Measurements from ENCODE around the gene CUL9.

The CUL9 gene

DNA sequence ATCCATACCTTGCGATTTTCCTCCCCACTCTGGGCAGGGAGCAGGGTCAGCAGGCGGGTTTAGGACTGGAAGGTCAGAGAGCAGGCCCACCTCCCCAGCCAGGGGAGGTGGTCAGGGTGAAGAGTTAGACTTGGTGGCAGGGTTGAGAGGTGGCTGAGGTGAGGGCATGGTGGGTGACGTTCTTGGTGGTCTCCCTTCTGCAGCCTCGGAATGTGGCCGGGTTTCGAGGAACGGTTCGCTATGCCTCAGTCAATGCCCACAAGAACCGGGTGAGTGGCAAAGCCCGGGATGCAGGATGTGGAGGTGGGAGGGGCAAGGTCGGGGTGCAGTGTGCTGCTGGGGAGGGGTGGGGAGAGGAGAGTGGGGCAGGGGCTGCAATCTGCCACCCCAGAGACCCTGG, 72.8 kb downstream of the CUL9 start:
- no peak overlapping the region for H4K8ac ChIP-seq (ENCODE audit: low read depth, low read length)

DNA sequence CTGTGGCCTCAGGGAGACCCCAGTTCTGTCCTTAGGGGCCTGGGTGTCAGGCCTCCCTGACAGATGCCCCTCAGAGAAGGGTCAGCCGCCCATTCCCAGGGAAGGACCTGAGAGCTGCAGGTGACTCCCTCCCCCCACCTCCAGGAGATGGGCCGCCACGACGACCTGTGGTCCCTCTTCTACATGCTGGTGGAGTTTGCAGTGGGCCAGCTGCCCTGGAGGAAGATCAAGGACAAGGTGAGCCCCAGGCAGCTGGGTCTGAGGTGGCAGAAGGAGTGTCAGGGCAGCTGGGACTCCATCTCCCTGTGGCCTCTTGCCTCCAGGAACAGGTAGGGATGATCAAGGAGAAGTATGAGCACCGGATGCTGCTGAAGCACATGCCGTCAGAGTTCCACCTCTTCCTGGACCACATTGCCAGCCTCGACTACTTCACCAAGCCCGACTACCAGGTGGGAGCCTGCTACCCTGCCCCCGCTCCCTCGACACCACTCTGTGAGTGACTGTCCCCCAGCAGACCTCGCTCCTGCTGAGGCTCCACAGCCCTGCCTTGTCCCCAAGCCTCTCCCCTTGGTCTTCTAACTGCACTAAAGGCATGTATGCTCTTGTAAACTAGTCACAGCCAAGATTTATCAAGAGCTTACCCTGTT, 73.5 kb downstream of the CUL9 start:
- Histone ChIP-seq H3K4me2 (ENCODE audit: low read length) (no peak overlapping the region), H3K23ac (ENCODE audit: low read length) (no peak overlapping the region), H3K79me2 (ENCODE audit: control insufficient read depth, insufficient read depth, low read length, poor library complexity) (no peaks in the 10 kb centered on the region), H2BK12ac (ENCODE audit: low read length) (no peak overlapping the region), H2BK120ac (ENCODE audit: insufficient read depth, low read length, poor library complexity) (no peak overlapping the region), H3K27ac (ENCODE audit: low read depth, low read length) (no peak overlapping the region), H2AK5ac (ENCODE audit: low read length) (no peak overlapping the region), H3K14ac (ENCODE audit: low read length) (no peak overlapping the region), H3K9ac (ENCODE audit: low read length) (no peak overlapping the region), H4K12ac (ENCODE audit: low read depth, low read length) (no peak overlapping the region), H3K27me3 (ENCODE audit: insufficient read depth, low read length) (no peaks in the 10 kb centered on the region), H2BK5ac (ENCODE audit: low read depth, low read length, poor library complexity) (no peak overlapping the region), H4K91ac (ENCODE audit: low read depth, low read length) (no peak overlapping the region), H3K4me1 (ENCODE audit: control insufficient read depth in 1 of 2, insufficient read depth in 2 of 2, low read length in 2 of 2) (no peaks in the 10 kb centered on the region), H3K79me1 (ENCODE audit: low read length) (no peaks in the 10 kb centered on the region), H2AFZ (ENCODE audit: insufficient read depth, low read length, poor library complexity) (no peak overlapping the region), H3K18ac (ENCODE audit: low read length) (no peak overlapping the region), H3K9me3 (ENCODE audit: insufficient read depth, low read depth, low read length) (no peaks in the 10 kb centered on the region), H3K4ac (ENCODE audit: low read depth, low read length) (no peak overlapping the region), H3K36me3 (ENCODE audit: control insufficient read depth in 1 of 2, insufficient read depth in 2 of 2, low read length in 2 of 2) (no peaks in the 10 kb centered on the region), H4K8ac (ENCODE audit: low read depth, low read length) (no peak overlapping the region), H3K4me3 (ENCODE audit: low read depth, low read length) (no peak overlapping the region)
- DNase-seq, result no peak
- no CpG with 5 or more reads among the region's 11 CpGs for WGBS (ENCODE audit: extremely low coverage, insufficient coverage, insufficient read length)

More for the DNA sequence above, 72.8 kb downstream of the CUL9 start:
- Histone ChIP-seq H3K18ac (ENCODE audit: low read length) (no peak overlapping the region), H2AK5ac (ENCODE audit: low read length) (no peak overlapping the region), H3K14ac (ENCODE audit: low read length) (no peak overlapping the region), H2BK120ac (ENCODE audit: insufficient read depth, low read length, poor library complexity) (no peak overlapping the region), H2BK12ac (ENCODE audit: low read length) (no peak overlapping the region), H3K4me1 (ENCODE audit: control insufficient read depth in 1 of 2, insufficient read depth in 2 of 2, low read length in 2 of 2) (no peaks in the 10 kb centered on the region), H3K9me3 (ENCODE audit: insufficient read depth, low read depth, low read length) (no peaks in the 10 kb centered on the region), H2AFZ (ENCODE audit: insufficient read depth, low read length, poor library complexity) (no peak overlapping the region), H3K27me3 (ENCODE audit: insufficient read depth, low read length) (no peaks in the 10 kb centered on the region), H4K12ac (ENCODE audit: low read depth, low read length) (no peak overlapping the region), H3K79me1 (ENCODE audit: low read length) (no peaks in the 10 kb centered on the region), H4K91ac (ENCODE audit: low read depth, low read length) (no peak overlapping the region), H3K4ac (ENCODE audit: low read depth, low read length) (no peak overlapping the region), H3K79me2 (ENCODE audit: control insufficient read depth, insufficient read depth, low read length, poor library complexity) (no peaks in the 10 kb centered on the region), H3K4me2 (ENCODE audit: low read length) (no peak overlapping the region), H3K23ac (ENCODE audit: low read length) (no peak overlapping the region), H3K4me3 (ENCODE audit: low read depth, low read length) (no peak overlapping the region), H2BK5ac (ENCODE audit: low read depth, low read length, poor library complexity) (no peak overlapping the region), H3K9ac (ENCODE audit: low read length) (no peak overlapping the region), H3K27ac (ENCODE audit: low read depth, low read length) (no peak overlapping the region), H3K36me3 (ENCODE audit: control insufficient read depth in 1 of 2, insufficient read depth in 2 of 2, low read length in 2 of 2) (no peaks in the 10 kb centered on the region)
- no peak for DNase-seq
- WGBS (ENCODE audit: extremely low coverage, insufficient coverage, insufficient read length), result no CpG with 5 or more reads among the region's 11 CpGs

DNA sequence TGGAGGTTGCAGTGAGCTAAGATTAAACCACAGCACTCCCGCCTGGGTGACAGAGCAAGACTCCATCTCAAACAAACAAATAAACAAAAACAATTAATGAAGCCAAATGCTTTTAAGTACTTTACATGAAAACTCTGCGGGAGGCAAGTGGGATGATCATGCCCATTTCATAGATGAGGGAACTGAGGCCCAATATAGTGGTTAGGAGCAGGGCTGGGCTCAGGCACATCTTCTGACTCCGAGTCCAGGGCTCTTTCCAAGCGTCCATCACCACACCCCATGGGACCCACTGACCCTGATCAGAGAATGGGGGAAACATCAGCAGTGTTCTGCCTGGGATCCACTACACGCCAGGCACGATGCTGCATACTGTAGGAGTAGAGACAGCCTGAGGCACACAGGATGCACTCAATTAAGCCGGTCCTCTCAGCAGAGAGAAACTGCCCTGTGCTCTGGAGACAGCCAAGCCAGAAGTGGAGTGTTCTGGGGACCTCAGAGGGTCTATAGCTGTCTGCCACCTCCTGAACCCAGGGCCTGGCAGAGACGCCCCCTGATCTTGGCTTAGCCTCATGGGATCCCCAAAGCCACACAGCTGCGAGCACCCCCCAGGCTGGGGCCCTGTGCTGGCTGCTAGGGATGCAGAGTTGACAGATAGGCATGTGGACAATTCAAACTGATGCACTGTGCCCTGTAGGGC, 74.8 kb downstream of the CUL9 start:
- no peak overlapping the region for H3K14ac ChIP-seq (ENCODE audit: low read length)
- no peak for DNase-seq
- no peak overlapping the region for H3K4me2 ChIP-seq (ENCODE audit: low read length)

GRCh38 chr6:43257367-43258145, 75.6 kb downstream of the CUL9 start:
- H3K4me1 ChIP-seq (ENCODE audit: control insufficient read depth in 1 of 2, insufficient read depth in 2 of 2, low read length in 2 of 2), result no peaks in the 10 kb centered on the region
- no peak overlapping the region for H2AK5ac ChIP-seq (ENCODE audit: low read length)
- H2BK120ac ChIP-seq (ENCODE audit: insufficient read depth, low read length, poor library complexity), result no peak overlapping the region
- H2BK5ac ChIP-seq (ENCODE audit: low read depth, low read length, poor library complexity), result no peak overlapping the region
- no peak overlapping the region for H3K18ac ChIP-seq (ENCODE audit: low read length)
- H3K9me3 ChIP-seq (ENCODE audit: insufficient read depth, low read depth, low read length), result no peaks in the 10 kb centered on the region
- no peak overlapping the region for H2BK12ac ChIP-seq (ENCODE audit: low read length)
- H3K9ac ChIP-seq (ENCODE audit: low read length), result no peak overlapping the region
- no peak overlapping the region for H3K4me2 ChIP-seq (ENCODE audit: low read length)
- H3K23ac ChIP-seq (ENCODE audit: low read length), result no peak overlapping the region
- H3K79me1 ChIP-seq (ENCODE audit: low read length), result no peaks in the 10 kb centered on the region
- H3K79me2 ChIP-seq (ENCODE audit: control insufficient read depth, insufficient read depth, low read length, poor library complexity), result no peaks in the 10 kb centered on the region
- H2AFZ ChIP-seq (ENCODE audit: insufficient read depth, low read length, poor library complexity), result no peak overlapping the region
- H3K36me3 ChIP-seq (ENCODE audit: control insufficient read depth in 1 of 2, insufficient read depth in 2 of 2, low read length in 2 of 2), result no peaks in the 10 kb centered on the region
- WGBS (ENCODE audit: extremely low coverage, insufficient coverage, insufficient read length), result no CpG with 5 or more reads among the region's 12 CpGs
- no peak overlapping the region for H3K4me3 ChIP-seq (ENCODE audit: low read depth, low read length)
- H4K12ac ChIP-seq (ENCODE audit: low read depth, low read length), result no peak overlapping the region
- no peak overlapping the region for H3K4ac ChIP-seq (ENCODE audit: low read depth, low read length)
- no peak overlapping the region for H3K14ac ChIP-seq (ENCODE audit: low read length)
- DNase-seq, result no peak
- H4K91ac ChIP-seq (ENCODE audit: low read depth, low read length), result no peak overlapping the region
- no peak overlapping the region for H4K8ac ChIP-seq (ENCODE audit: low read depth, low read length)
- H3K27ac ChIP-seq (ENCODE audit: low read depth, low read length), result no peak overlapping the region
- no peaks in the 10 kb centered on the region for H3K27me3 ChIP-seq (ENCODE audit: insufficient read depth, low read length)

More for the DNA sequence above, 74.8 kb downstream of the CUL9 start:
- H4K91ac ChIP-seq (ENCODE audit: low read depth, low read length), result no peak overlapping the region
- no peak overlapping the region for H2AK5ac ChIP-seq (ENCODE audit: low read length)
- no peak overlapping the region for H3K23ac ChIP-seq (ENCODE audit: low read length)
- no peak overlapping the region for H3K18ac ChIP-seq (ENCODE audit: low read length)
- H3K4ac ChIP-seq (ENCODE audit: low read depth, low read length), result no peak overlapping the region
- H3K4me3 ChIP-seq (ENCODE audit: low read depth, low read length), result no peak overlapping the region
- H4K8ac ChIP-seq (ENCODE audit: low read depth, low read length), result no peak overlapping the region
- H3K9me3 ChIP-seq (ENCODE audit: insufficient read depth, low read depth, low read length), result no peaks in the 10 kb centered on the region
- H3K9ac ChIP-seq (ENCODE audit: low read length), result no peak overlapping the region
- no peaks in the 10 kb centered on the region for H3K79me1 ChIP-seq (ENCODE audit: low read length)
- H3K36me3 ChIP-seq (ENCODE audit: control insufficient read depth in 1 of 2, insufficient read depth in 2 of 2, low read length in 2 of 2), result no peaks in the 10 kb centered on the region
- no peak overlapping the region for H3K27ac ChIP-seq (ENCODE audit: low read depth, low read length)
- no peak overlapping the region for H2BK12ac ChIP-seq (ENCODE audit: low read length)
- H2BK5ac ChIP-seq (ENCODE audit: low read depth, low read length, poor library complexity), result no peak overlapping the region
- no peak overlapping the region for H2AFZ ChIP-seq (ENCODE audit: insufficient read depth, low read length, poor library complexity)
- H3K79me2 ChIP-seq (ENCODE audit: control insufficient read depth, insufficient read depth, low read length, poor library complexity), result no peaks in the 10 kb centered on the region
- WGBS (ENCODE audit: extremely low coverage, insufficient coverage, insufficient read length), result no CpG with 5 or more reads among the region's 9 CpGs
- H3K27me3 ChIP-seq (ENCODE audit: insufficient read depth, low read length), result no peaks in the 10 kb centered on the region
- H2BK120ac ChIP-seq (ENCODE audit: insufficient read depth, low read length, poor library complexity), result no peak overlapping the region
- H4K12ac ChIP-seq (ENCODE audit: low read depth, low read length), result no peak overlapping the region
- no peaks in the 10 kb centered on the region for H3K4me1 ChIP-seq (ENCODE audit: control insufficient read depth in 1 of 2, insufficient read depth in 2 of 2, low read length in 2 of 2)
